Parathyroid adenoma (tissue), 2 donors: ENCODE data around the gene LPP.

Experiments
- H2AFZ ChIP-seq: fragments of 300-600 bp; sonication (generic); one replicate; pipeline ENCODE4 v1.7.0; 2017; ENCODE audit warnings: antibody characterized with exemption, mild to moderate bottlenecking
- H3K27ac ChIP-seq: fragments of 300-600 bp; sonication (generic); one replicate; pipeline ENCODE4 v1.7.0; 2017
- H3K27me3 ChIP-seq: fragments of 300-600 bp; sonication (generic); one replicate; pipeline ENCODE4 v1.7.0; 2017; ENCODE audit warnings: low read length; ENCODE audit not compliant: control insufficient read depth, insufficient read depth
- H3K36me3 ChIP-seq: fragments of 300-600 bp; sonication (generic); one replicate; pipeline ENCODE4 v1.7.0; 2017; ENCODE audit warnings: low read length; ENCODE audit not compliant: control insufficient read depth, insufficient read depth
- H3K4me1 ChIP-seq: fragments of 300-600 bp; sonication (generic); one replicate; pipeline ENCODE4 v1.7.0; 2017; ENCODE audit warnings: control low read depth
- H3K4me2 ChIP-seq: fragments of 300-600 bp; sonication (generic); one replicate; pipeline ENCODE4 v1.7.0; 2017; ENCODE audit warnings: low read length
- H3K4me3 ChIP-seq: fragments of 300-600 bp; sonication (generic); one replicate; pipeline ENCODE4 v1.7.0; 2017; ENCODE audit warnings: low read depth, low read length
- H3K79me2 ChIP-seq: fragments of 300-600 bp; sonication (generic); one replicate; pipeline ENCODE4 v1.7.0; 2017; ENCODE audit warnings: control low read depth
- H3K9ac ChIP-seq: fragments of 300-600 bp; sonication (generic); one replicate; pipeline ENCODE4 v1.7.0; 2017; ENCODE audit warnings: mild to moderate bottlenecking
- H3K9me3 ChIP-seq: fragments of 300-600 bp; sonication (generic); one replicate; pipeline ENCODE4 v1.7.0; 2017; ENCODE audit warnings: low read length; ENCODE audit not compliant: control insufficient read depth
- CTCF ChIP-seq: fragments of 300-600 bp; sonication (generic); IDR thresholded peaks from one replicate; pipeline ENCODE4 v1.7.0; 2017; ENCODE audit warnings: antibody characterized with exemption, mild to moderate bottlenecking
- donor health status: primary hyperparathyroidism.

Gene LPP

DNA sequence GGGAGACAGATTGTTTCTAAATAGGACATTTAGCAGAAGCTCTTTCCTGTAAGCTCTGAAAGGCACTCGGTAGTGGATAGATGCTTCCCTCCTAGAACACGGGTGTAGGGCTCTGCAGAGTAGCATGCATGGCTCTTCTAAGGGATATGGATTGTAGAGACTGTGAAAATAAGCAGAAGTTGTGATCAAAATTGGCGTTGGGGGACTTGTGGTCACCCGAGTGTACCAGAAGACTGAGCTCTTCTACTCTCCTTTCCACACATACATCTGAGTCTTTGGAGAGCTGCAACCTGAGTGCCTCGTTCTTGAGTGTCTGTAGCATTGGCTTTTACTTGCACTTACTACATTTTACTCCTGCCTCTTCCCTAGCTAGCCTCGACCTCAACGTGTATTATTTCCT is 197.7 kb downstream of the LPP start:
- H3K4me1 ChIP-seq: peaks cover 9% of the 10 kb centered on the region
- TF ChIP-seq CTCF: no peak
- H3K27ac ChIP-seq: no peak overlapping the region
- H2AFZ ChIP-seq: no peak overlapping the region
- no peaks in the 10 kb centered on the region for H3K27me3 ChIP-seq
- no peak overlapping the region for H3K4me3 ChIP-seq
- H3K4me2 ChIP-seq: no peak overlapping the region
- no peaks in the 10 kb centered on the region for H3K36me3 ChIP-seq
- no peaks in the 10 kb centered on the region for H3K9me3 ChIP-seq
- no peak overlapping the region for H3K9ac ChIP-seq
- H3K79me2 ChIP-seq: no peaks in the 10 kb centered on the region

DNA sequence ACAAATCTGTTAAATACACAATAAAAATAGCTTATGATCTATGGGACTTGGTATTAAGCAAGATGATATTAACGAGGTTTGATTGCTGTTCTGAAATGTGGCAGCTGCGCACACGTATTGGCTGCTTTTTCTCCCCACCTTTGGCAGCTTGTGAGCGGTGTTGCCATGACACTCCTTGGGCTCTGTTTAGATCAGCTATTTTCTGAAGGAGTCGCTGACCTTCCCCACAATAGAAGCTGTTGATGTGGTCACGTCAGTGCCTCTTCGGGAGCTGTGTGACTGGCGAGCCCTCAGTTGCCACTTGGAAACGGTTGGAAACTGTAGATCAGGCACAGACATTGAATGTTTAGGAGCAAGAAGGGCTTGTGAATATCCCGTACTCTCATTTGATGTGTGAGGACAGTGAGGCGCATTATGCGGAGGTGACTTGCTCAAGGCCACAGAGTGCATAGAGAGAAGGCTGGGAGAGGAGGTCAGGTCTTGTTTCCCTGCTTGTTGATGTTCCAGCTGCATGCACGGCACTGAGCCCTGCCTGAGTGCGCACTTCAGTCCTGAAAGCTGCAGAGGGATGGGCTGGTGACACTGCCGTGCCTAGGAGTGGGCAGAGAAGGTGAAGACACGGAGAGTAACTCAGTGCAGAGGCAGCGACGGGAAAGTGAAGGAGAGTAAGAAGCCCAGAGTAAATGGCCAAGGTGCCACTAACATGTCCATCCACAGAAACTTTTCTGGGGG is 198.4 kb downstream of the LPP start:
- Histone ChIP-seq H3K9ac (no peak overlapping the region), H3K9me3 (no peaks in the 10 kb centered on the region), H2AFZ (no peak overlapping the region), H3K4me1 (peaks cover 9% of the 10 kb centered on the region), H3K4me3 (no peak overlapping the region), H3K27ac (no peak overlapping the region), H3K4me2 (no peak overlapping the region), H3K79me2 (no peaks in the 10 kb centered on the region), H3K27me3 (no peaks in the 10 kb centered on the region), H3K36me3 (no peaks in the 10 kb centered on the region)
- TF ChIP-seq CTCF: no peak

GRCh38 chr3:188353426-188353825 is 199.5 kb downstream of the LPP start:
- Histone ChIP-seq H3K4me3 (no peak overlapping the region), H2AFZ (no peak overlapping the region), H3K36me3 (no peaks in the 10 kb centered on the region), H3K27me3 (no peaks in the 10 kb centered on the region), H3K79me2 (peaks cover 2% of the 10 kb centered on the region), H3K4me1 (peaks cover 7% of the 10 kb centered on the region), H3K9me3 (no peaks in the 10 kb centered on the region), H3K9ac (no peak overlapping the region), H3K4me2 (no peak overlapping the region), H3K27ac (no peak overlapping the region)
- no peak for TF ChIP-seq CTCF

- Histone ChIP-seq H3K79me2 (peaks cover 2% of the 10 kb centered on the region), H3K9ac (no peak overlapping the region), H2AFZ (no peak overlapping the region), H3K4me3 (no peak overlapping the region), H3K4me1 (no peaks in the 10 kb centered on the region), H3K36me3 (no peaks in the 10 kb centered on the region), H3K27me3 (no peaks in the 10 kb centered on the region), H3K9me3 (no peaks in the 10 kb centered on the region), H3K4me2 (no peak overlapping the region), H3K27ac (no peak overlapping the region)
- no peak for TF ChIP-seq CTCF
These were observed 205.0 kb downstream of the LPP start for GRCh38 chr3:188358787-188359493.
